Stimulated activated CD4-positive, alpha-beta T cell treated with anti-CD3 and anti-CD28 coated beads, Interleukin-12 subunit alpha, Interleukin-12 subunit beta, amount 100 ng/mL, for 48 hours (primary cell): ENCODE results near the gene ZNF521.

ENCODE experiments used
- DNase-seq, 3 donors: peaks; one replicate each; pipeline ENCODE4 v3.0.0-alpha.2; 2020; ENCODE audit warnings: low read depth in 2 of 3, low spot score in 1 of 3

ZNF521 gene

GRCh38 chr18:25340762-25341161, 11.2 kb downstream of the ZNF521 start:
- DNase-seq: no peak

- DNase-seq: no peak
These were observed 16.3 kb downstream of the ZNF521 start for GRCh38 chr18:25335676-25336075.

GRCh38 chr18:25335062-25335461, 16.9 kb downstream of the ZNF521 start:
- DNase-seq: no peak

- DNase-seq: no peak
These were observed 17.4 kb downstream of the ZNF521 start for GRCh38 chr18:25334588-25334987.

- DNase-seq: no peak
These were observed 20.0 kb downstream of the ZNF521 start for GRCh38 chr18:25332002-25332401.

- DNase-seq: no peak
These were observed 22.2 kb downstream of the ZNF521 start for GRCh38 chr18:25329783-25330182.

GRCh38 chr18:25327584-25327983, 24.4 kb downstream of the ZNF521 start:
- no peak for DNase-seq

- no peak for DNase-seq
These were observed 25.5 kb downstream of the ZNF521 start for GRCh38 chr18:25326361-25326952.

GRCh38 chr18:25322806-25323205, 29.2 kb downstream of the ZNF521 start:
- no peak for DNase-seq

GRCh38 chr18:25316381-25317018, 35.5 kb downstream of the ZNF521 start:
- no peak for DNase-seq

GRCh38 chr18:25314838-25315190, 37.2 kb downstream of the ZNF521 start:
- DNase-seq: no peak

- no peak for DNase-seq
These were observed 37.7 kb downstream of the ZNF521 start for GRCh38 chr18:25314151-25314837.

GRCh38 chr18:25313268-25313667, 38.7 kb downstream of the ZNF521 start:
- no peak for DNase-seq

GRCh38 chr18:25310045-25310444, 41.9 kb downstream of the ZNF521 start:
- DNase-seq: no peak

- no peak for DNase-seq
These were observed 43.6 kb downstream of the ZNF521 start for GRCh38 chr18:25308381-25308780.

- no peak for DNase-seq
These were observed 44.8 kb downstream of the ZNF521 start for GRCh38 chr18:25307192-25307591.

GRCh38 chr18:25306671-25307070, 45.3 kb downstream of the ZNF521 start:
- no peak for DNase-seq

- no peak for DNase-seq
These were observed 46.4 kb downstream of the ZNF521 start for GRCh38 chr18:25305584-25305983.

- DNase-seq: no peak
These were observed 51.5 kb downstream of the ZNF521 start for GRCh38 chr18:25300492-25300891.

- DNase-seq: no peak
These were observed 52.3 kb downstream of the ZNF521 start for GRCh38 chr18:25299426-25300300.

- no peak for DNase-seq
These were observed 53.1 kb downstream of the ZNF521 start for GRCh38 chr18:25298853-25299274.
